Choroid plexus epithelial cell (primary cell): ENCODE measurements around the gene SGSM1.

Source experiments
- DNase-seq: peaks from one replicate; pipeline ENCODE4 v3.0.0-alpha.2; 2010; ENCODE audit warnings: low read depth
- H3K4me3 ChIP-seq: 2 replicates; pipeline ENCODE4 v1.5.1; 2011; ENCODE audit warnings: low read depth, mild to moderate bottlenecking, control low read depth, low read length, moderate library complexity
- CTCF ChIP-seq: conservative IDR thresholded peaks from 2 replicates; pipeline ENCODE4 v1.5.1; 2011; ENCODE audit warnings: low read depth, mild to moderate bottlenecking, control low read depth, inconsistent platforms, low read length, moderate library complexity

The SGSM1 gene

DNA sequence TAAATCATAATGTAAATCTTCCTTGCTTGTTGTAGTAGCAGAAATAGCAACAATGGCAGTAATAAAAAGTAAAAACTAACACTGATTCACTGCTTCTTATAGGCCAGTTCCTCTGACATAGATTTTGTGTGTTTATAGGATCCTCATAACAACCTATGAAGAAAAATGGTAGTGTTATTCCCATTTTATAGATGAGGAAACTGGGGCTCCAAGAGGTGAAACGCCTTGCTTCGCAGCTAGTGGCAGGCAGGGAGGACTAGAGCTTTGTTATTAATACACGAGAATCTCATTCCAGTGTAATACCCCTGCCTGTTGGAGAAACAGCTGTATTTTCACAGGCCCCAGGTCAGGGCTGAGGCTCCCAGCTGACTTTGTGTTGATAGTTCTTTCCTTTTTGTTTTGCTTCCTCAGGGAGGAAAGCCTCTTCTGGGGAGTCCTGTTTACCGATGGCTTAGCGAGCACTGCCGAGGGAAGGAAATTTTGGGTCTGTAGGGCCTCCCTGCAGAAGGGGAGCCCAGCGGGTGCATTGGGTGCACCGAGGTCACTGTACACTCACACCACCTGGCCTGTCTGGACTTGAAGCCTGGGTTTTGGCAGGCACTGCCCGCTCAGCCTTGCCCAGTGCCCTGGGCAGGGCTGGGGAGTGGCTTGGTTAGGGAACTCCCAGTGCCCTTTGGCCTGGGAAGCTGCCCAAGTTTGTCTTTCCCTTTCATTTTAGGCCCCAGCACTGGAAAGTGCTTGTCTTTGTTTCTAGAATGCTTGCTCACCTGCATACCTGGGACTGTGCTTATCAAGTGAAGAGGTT lies 160.0 kb downstream of the SGSM1 start:
- no peak overlapping the region for H3K4me3 ChIP-seq
- TF ChIP-seq CTCF = no peak

GRCh38 chr22:24968066-24968561 lies 162.1 kb downstream of the SGSM1 start:
- no peak overlapping the region for H3K4me3 ChIP-seq
- no peak for DNase-seq
- TF ChIP-seq CTCF = no peak

More for the DNA sequence above, 160.0 kb downstream of the SGSM1 start:
- DNase-seq = peak; percentile 40

DNA sequence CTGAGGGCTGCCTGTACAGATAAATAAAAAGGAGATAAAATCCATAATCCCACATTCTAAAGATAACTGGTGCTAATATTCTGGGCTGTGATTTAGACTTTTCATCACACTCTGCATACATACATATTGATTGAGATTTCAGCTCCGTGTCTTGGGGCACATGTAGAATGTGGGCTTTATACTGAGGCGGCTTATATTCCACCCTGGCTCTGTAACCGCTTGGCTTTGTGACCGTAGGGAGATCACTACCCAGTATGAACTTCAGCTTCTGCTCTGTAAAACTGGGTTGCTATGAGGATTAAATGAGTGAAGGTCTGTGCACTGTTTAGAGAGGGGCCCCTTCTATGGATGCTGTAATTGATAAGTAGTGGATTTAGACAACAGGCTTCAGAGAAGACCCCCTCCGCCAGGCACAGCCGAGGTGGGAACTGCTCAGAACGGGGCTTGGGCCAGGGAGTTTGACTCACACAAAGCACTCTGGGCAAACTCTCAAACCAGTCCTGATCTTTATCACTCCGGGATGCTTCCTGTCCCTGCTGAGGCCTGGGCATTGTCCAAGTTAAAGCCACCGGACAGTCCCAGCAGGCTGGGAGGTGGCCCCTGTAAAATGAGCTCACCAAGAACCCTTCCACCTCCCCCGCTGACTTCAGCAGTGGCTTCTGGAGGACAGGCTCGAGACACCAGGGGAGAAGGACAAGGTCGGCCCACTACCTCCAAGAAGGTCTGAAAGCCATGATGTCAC lies 163.7 kb downstream of the SGSM1 start:
- no peak for TF ChIP-seq CTCF
- H3K4me3 ChIP-seq = no peak overlapping the region
- peak; percentile 36 for DNase-seq

DNA sequence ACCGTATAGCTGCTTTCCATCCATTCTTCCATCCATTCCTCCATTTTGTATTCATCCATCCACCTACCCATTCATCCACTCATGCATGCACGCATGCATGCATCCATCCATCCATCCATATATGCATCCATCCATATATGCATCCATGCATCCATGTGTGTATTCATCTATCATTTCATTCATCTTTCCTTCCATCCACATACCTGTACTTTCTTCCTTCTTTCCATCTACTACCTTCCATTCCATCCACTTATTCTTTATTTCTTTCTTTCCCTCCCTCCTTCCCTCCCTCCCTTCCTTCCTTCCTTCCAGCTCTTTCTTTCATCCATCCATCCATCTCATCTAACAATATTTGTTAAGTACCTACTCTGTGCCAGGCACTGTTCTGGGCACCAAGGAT lies 166.4 kb downstream of the SGSM1 start:
- no peak overlapping the region for H3K4me3 ChIP-seq
- no peak for DNase-seq
- no peak for TF ChIP-seq CTCF

DNA sequence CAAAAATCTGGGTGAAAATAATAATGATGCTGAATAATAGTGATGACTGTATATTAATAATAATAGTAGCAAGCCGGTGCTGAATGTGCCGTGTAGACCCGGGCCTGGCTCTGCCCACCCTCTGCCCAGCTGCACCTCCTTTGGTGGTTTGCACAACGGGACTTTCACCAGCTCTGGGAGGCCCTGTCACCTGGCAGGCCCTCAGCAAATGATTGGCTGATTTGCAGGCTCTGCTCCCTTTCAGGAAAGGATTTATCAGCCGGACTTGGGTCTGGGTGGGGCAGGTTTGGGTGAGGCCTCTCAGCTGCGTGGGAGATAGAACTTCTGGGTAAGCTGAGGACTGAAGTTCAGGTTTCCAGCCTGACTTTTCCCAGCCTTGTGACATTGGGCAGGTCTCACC lies 167.9 kb downstream of the SGSM1 start:
- no peak overlapping the region for H3K4me3 ChIP-seq
- TF ChIP-seq CTCF = no peak
- no peak for DNase-seq

DNA sequence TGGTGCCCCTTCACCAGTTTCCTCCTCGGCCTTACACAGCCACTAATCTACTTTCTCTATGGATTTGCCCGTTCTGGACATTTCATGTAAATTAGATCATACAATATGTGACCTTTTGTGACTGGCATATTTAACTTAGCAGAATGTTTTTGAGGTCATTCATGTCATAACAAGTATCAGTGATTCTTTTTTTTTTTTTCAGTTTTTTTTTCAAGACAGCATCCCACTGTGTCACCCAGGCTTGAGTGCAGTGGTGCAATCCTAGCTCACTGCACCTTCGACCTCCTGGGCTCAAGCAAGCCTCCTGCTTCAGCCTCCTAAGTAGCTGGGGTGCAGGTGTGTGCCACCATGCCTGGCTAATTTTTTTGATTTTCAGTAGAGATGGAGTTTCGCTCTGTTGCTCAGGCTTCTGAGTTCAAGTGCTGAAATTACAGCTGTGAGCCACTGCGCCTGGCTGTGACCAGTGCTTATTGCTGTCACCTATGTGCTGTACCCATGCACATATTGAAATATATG lies 169.2 kb downstream of the SGSM1 start:
- no peak for DNase-seq
- no peak overlapping the region for H3K4me3 ChIP-seq
- no peak for TF ChIP-seq CTCF
